Measurements from ENCODE around the gene ARAP2.
"Not testable (repeated sequence)": the region's sequence is repeated elsewhere in the genome, so short reads cannot be mapped to it uniquely, and the experiment has no call there.

Gene ARAP2

GRCh38 chr4:36196145-36196913, 48.0 kb downstream of the ARAP2 start:
- no peak overlapping the region for H3K4me3 ChIP-seq (ENCODE audit: low read length)
- no peak for TF ChIP-seq ZNF274 (IDR thresholded peaks at IDR 0.05; ENCODE audit: low read depth, low read length)

GRCh38 chr4:36192922-36193321, 51.4 kb downstream of the ARAP2 start:
- no peak overlapping the region for H3K4me3 ChIP-seq (ENCODE audit: low read length)
- TF ChIP-seq ZNF274 (IDR thresholded peaks at IDR 0.05; ENCODE audit: low read depth, low read length) = no peak

- no peak for TF ChIP-seq ZNF274 (IDR thresholded peaks at IDR 0.05; ENCODE audit: low read depth, low read length)
- H3K4me3 ChIP-seq (ENCODE audit: low read length) = no peak overlapping the region
Observed at GRCh38 chr4:36189511-36190226, 54.6 kb downstream of the ARAP2 start.

GRCh38 chr4:36187723-36188333, 56.5 kb downstream of the ARAP2 start:
- TF ChIP-seq ZNF274 (IDR thresholded peaks at IDR 0.05; ENCODE audit: low read depth, low read length) = no peak
- no peak overlapping the region for H3K4me3 ChIP-seq (ENCODE audit: low read length)

GRCh38 chr4:36183665-36184393, 60.5 kb downstream of the ARAP2 start:
- H3K4me3 ChIP-seq (ENCODE audit: low read length) = no peak overlapping the region
- no peak for TF ChIP-seq ZNF274 (IDR thresholded peaks at IDR 0.05; ENCODE audit: low read depth, low read length)

GRCh38 chr4:36183232-36183631, 61.1 kb downstream of the ARAP2 start:
- TF ChIP-seq ZNF274 (IDR thresholded peaks at IDR 0.05; ENCODE audit: low read depth, low read length) = no peak
- no peak overlapping the region for H3K4me3 ChIP-seq (ENCODE audit: low read length)

GRCh38 chr4:36182315-36182714, 62.0 kb downstream of the ARAP2 start:
- H3K4me3 ChIP-seq (ENCODE audit: low read length) = not testable (repeated sequence)

- H3K4me3 ChIP-seq (ENCODE audit: low read length) = no peak overlapping the region
- TF ChIP-seq ZNF274 (IDR thresholded peaks at IDR 0.05; ENCODE audit: low read depth, low read length) = no peak
Observed at GRCh38 chr4:36180206-36180605, 64.1 kb downstream of the ARAP2 start.

GRCh38 chr4:36178484-36178883, 65.8 kb downstream of the ARAP2 start:
- TF ChIP-seq ZNF274 (IDR thresholded peaks at IDR 0.05; ENCODE audit: low read depth, low read length) = no peak
- H3K4me3 ChIP-seq (ENCODE audit: low read length) = no peak overlapping the region

GRCh38 chr4:36177946-36178345, 66.4 kb downstream of the ARAP2 start:
- no peak for TF ChIP-seq ZNF274 (IDR thresholded peaks at IDR 0.05; ENCODE audit: low read depth, low read length)

GRCh38 chr4:36174570-36174969, 69.7 kb downstream of the ARAP2 start:
- TF ChIP-seq ZNF274 (IDR thresholded peaks at IDR 0.05; ENCODE audit: low read depth, low read length) = no peak
- H3K4me3 ChIP-seq (ENCODE audit: low read length) = no peak overlapping the region

More at GRCh38 chr4:36177946-36178345, 66.4 kb downstream of the ARAP2 start:
- no peak overlapping the region for H3K4me3 ChIP-seq (ENCODE audit: low read length)

GRCh38 chr4:36173905-36174304, 70.4 kb downstream of the ARAP2 start:
- no peak for TF ChIP-seq ZNF274 (IDR thresholded peaks at IDR 0.05; ENCODE audit: low read depth, low read length)
- H3K4me3 ChIP-seq (ENCODE audit: low read length) = no peak overlapping the region

GRCh38 chr4:36172656-36173055, 71.7 kb downstream of the ARAP2 start:
- no peak for TF ChIP-seq ZNF274 (IDR thresholded peaks at IDR 0.05; ENCODE audit: low read depth, low read length)
- no peak overlapping the region for H3K4me3 ChIP-seq (ENCODE audit: low read length)

GRCh38 chr4:36168127-36168878, 76.0 kb downstream of the ARAP2 start:
- TF ChIP-seq ZNF274 (IDR thresholded peaks at IDR 0.05; ENCODE audit: low read depth, low read length) = no peak
- no peak overlapping the region for H3K4me3 ChIP-seq (ENCODE audit: low read length)

Measured in GM08714 (cell line).